GM23338 (cell line): ENCODE results near the gene ANTXR1.

Experiments used
- CTCF ChIP-seq, 2 experiments: fragments of 200-600 bp in 1 of 2; sonication (generic) in 1 of 2; conservative IDR thresholded peaks; 2 replicates each; pipeline versions ENCODE4 v1.5.1 to v1.6.1; 2016 to 2017; ENCODE audit warnings: antibody characterized with exemption in 2 of 2, low read depth in 2 of 2, mild to moderate bottlenecking in 2 of 2, moderate library complexity in 1 of 2
- EZH2 ChIP-seq: fragments of 200-600 bp; sonication (generic); IDR thresholded peaks from one replicate; pipeline ENCODE4 v1.8.0; 2017; ENCODE audit warnings: antibody characterized with exemption, mild to moderate bottlenecking, low read depth; ENCODE audit not compliant: unreplicated experiment
- EZH2phosphoT487 ChIP-seq: fragments of 200-600 bp; sonication (generic); IDR thresholded peaks from one replicate; pipeline ENCODE4 v1.8.1; 2018; ENCODE audit warnings: antibody characterized with exemption; ENCODE audit not compliant: unreplicated experiment
- POLR2AphosphoS5 ChIP-seq: IDR thresholded peaks from 2 replicates; pipeline ENCODE4 v1.6.1; 2016; ENCODE audit warnings: antibody characterized with exemption, low read depth
- ZNF331 ChIP-seq: fragments of 250-450 bp; sonication (Bioruptor Pico); IDR thresholded peaks from 2 replicates; pipeline ENCODE4 v1.5.0; 2020; ENCODE audit warnings: low read depth, mild to moderate bottlenecking, moderate library complexity
- TF ChIP-seq, protein P1 (sequence below): IDR thresholded peaks from one replicate; pipeline ENCODE4 v1.6.1; 2018; ENCODE audit warnings: antibody characterized with exemption; ENCODE audit not compliant: unreplicated experiment

DNA sequence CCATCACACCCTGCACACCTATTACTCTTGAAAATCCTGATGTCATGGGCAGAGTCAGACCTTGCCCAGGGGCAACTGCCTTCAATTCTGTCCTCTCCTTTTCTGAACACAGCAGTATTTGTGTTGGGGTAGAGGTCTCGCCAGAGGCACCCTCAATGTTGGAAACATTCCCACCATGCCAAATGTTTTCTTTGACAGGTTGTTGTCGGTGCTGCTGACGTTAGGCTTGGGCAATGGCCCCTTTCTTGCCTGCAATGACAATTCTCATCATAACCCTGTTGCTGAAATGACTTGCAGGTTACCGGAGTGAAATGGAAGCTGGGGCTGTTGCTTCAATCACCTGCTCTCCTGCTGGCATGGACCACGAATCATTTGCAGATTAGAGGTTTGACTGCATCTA is 20.6 kb upstream of the ANTXR1 start:
- TF ChIP-seq CTCF (conservative IDR thresholded peaks at IDR 0.05; ENCODE audit: low read depth in 2 of 2) (no peak), EZH2 (no peak), EZH2phosphoT487 (no peak), POLR2AphosphoS5 (no peak), ZNF331 (CRISPR knock-in tag) (no peak)
- TF ChIP-seq, protein P1, sequence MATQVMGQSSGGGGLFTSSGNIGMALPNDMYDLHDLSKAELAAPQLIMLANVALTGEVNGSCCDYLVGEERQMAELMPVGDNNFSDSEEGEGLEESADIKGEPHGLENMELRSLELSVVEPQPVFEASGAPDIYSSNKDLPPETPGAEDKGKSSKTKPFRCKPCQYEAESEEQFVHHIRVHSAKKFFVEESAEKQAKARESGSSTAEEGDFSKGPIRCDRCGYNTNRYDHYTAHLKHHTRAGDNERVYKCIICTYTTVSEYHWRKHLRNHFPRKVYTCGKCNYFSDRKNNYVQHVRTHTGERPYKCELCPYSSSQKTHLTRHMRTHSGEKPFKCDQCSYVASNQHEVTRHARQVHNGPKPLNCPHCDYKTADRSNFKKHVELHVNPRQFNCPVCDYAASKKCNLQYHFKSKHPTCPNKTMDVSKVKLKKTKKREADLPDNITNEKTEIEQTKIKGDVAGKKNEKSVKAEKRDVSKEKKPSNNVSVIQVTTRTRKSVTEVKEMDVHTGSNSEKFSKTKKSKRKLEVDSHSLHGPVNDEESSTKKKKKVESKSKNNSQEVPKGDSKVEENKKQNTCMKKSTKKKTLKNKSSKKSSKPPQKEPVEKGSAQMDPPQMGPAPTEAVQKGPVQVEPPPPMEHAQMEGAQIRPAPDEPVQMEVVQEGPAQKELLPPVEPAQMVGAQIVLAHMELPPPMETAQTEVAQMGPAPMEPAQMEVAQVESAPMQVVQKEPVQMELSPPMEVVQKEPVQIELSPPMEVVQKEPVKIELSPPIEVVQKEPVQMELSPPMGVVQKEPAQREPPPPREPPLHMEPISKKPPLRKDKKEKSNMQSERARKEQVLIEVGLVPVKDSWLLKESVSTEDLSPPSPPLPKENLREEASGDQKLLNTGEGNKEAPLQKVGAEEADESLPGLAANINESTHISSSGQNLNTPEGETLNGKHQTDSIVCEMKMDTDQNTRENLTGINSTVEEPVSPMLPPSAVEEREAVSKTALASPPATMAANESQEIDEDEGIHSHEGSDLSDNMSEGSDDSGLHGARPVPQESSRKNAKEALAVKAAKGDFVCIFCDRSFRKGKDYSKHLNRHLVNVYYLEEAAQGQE = no peak
